KMS-11 (cell line): ENCODE measurements around the gene KIAA1755.

Source experiments
- H2AFZ ChIP-seq: fragments of 200-600 bp; sonication (generic); 2 replicates; pipeline ENCODE4 v1.6.1; 2016; ENCODE audit warnings: antibody characterized with exemption, mixed run types, low read depth
- H3K27ac ChIP-seq: fragments of 200-600 bp; sonication (generic); 2 replicates; pipeline ENCODE4 v1.6.1; 2016; ENCODE audit warnings: mild to moderate bottlenecking, mixed run types
- H3K27me3 ChIP-seq: fragments of 200-600 bp; sonication (generic); 2 replicates; pipeline ENCODE4 v1.6.1; 2017; ENCODE audit warnings: mild to moderate bottlenecking, low read depth, mixed run types, moderate library complexity; ENCODE audit not compliant: insufficient read depth
- H3K36me3 ChIP-seq: fragments of 200-600 bp; sonication (generic); 2 replicates; pipeline ENCODE4 v1.6.1; 2017; ENCODE audit warnings: mild to moderate bottlenecking, mixed run types; ENCODE audit not compliant: insufficient read depth
- H3K4me1 ChIP-seq: fragments of 200-600 bp; sonication (generic); 2 replicates; pipeline ENCODE4 v1.6.1; 2016; ENCODE audit warnings: mild to moderate bottlenecking, low read depth, mixed run types; ENCODE audit not compliant: poor library complexity, severe bottlenecking
- H3K4me2 ChIP-seq: fragments of 200-600 bp; sonication (generic); 2 replicates; pipeline ENCODE4 v1.7.0; 2016; ENCODE audit warnings: mild to moderate bottlenecking, mixed run types
- H3K4me3 ChIP-seq: fragments of 200-600 bp; sonication (generic); IDR thresholded peaks from 2 replicates; pipeline ENCODE4 v1.6.1; 2017; ENCODE audit warnings: low read depth, low read length, mixed read lengths; ENCODE audit not compliant: insufficient read depth
- H3K79me2 ChIP-seq: fragments of 200-600 bp; sonication (generic); 2 replicates; pipeline ENCODE4 v1.6.1; 2016; ENCODE audit warnings: low read depth, mixed run types; ENCODE audit not compliant: insufficient read depth
- H3K9ac ChIP-seq: fragments of 200-600 bp; sonication (generic); 2 replicates; pipeline ENCODE4 v1.6.1; 2016; ENCODE audit warnings: mild to moderate bottlenecking, mixed run types
- H4K20me1 ChIP-seq: fragments of 200-600 bp; sonication (generic); 2 replicates; pipeline ENCODE4 v1.6.1; 2016; ENCODE audit warnings: mild to moderate bottlenecking, mixed run types; ENCODE audit not compliant: insufficient read depth
- CTCF ChIP-seq: fragments of 200-600 bp; sonication (generic); conservative IDR thresholded peaks from 2 replicates; pipeline ENCODE4 v1.6.1; 2017; ENCODE audit warnings: low read depth, mild to moderate bottlenecking, antibody characterized with exemption, low read length, moderate library complexity, mixed read lengths

Gene KIAA1755

DNA sequence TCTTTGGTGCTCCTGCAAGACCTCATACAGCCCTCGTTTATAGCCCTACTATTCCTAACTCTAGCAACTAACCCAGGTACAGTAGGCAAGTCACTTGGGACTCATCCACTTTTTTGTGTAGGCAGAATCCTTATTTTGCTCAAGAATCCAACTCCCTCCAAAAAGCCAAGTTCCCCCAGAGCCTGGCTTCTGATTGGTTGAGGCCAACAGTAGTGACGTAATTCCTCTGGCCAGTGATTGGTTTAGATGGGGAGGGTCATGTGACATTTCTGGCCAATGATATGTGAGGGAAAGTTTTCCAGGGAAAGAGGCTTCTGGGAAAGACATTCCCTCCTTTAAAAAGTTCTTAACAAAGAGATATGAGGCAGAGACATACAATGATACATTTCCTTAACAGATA is 32.1 kb downstream of the KIAA1755 start:
- H3K4me2 ChIP-seq = no peak overlapping the region
- H3K27me3 ChIP-seq = no peaks in the 10 kb centered on the region
- H2AFZ ChIP-seq = no peak overlapping the region
- peaks cover 6% of the 10 kb centered on the region for H3K4me1 ChIP-seq
- H3K4me3 ChIP-seq = no peak overlapping the region
- no peak overlapping the region for H3K27ac ChIP-seq
- H3K9ac ChIP-seq = no peak overlapping the region
- no peak for TF ChIP-seq CTCF
- H3K79me2 ChIP-seq = no peaks in the 10 kb centered on the region
- no peaks in the 10 kb centered on the region for H3K36me3 ChIP-seq
- no peaks in the 10 kb centered on the region for H4K20me1 ChIP-seq

- Histone ChIP-seq H3K4me2 (no peak overlapping the region), H3K36me3 (no peaks in the 10 kb centered on the region), H3K79me2 (no peaks in the 10 kb centered on the region), H2AFZ (no peak overlapping the region), H3K4me1 (peaks cover 6% of the 10 kb centered on the region), H3K9ac (no peak overlapping the region), H3K27ac (no peak overlapping the region), H4K20me1 (no peaks in the 10 kb centered on the region), H3K4me3 (no peak overlapping the region), H3K27me3 (no peaks in the 10 kb centered on the region)
- no peak for TF ChIP-seq CTCF
Observed at GRCh38 chr20:38227420-38228360, 32.8 kb downstream of the KIAA1755 start.

- peaks cover 6% of the 10 kb centered on the region for H3K4me1 ChIP-seq
- H4K20me1 ChIP-seq = no peaks in the 10 kb centered on the region
- no peak overlapping the region for H3K4me3 ChIP-seq
- no peaks in the 10 kb centered on the region for H3K79me2 ChIP-seq
- no peaks in the 10 kb centered on the region for H3K36me3 ChIP-seq
- no peak overlapping the region for H3K9ac ChIP-seq
- no peaks in the 10 kb centered on the region for H3K27me3 ChIP-seq
- no peak overlapping the region for H2AFZ ChIP-seq
- no peak overlapping the region for H3K27ac ChIP-seq
- no peak overlapping the region; the same call in 1 of the 2 replicates for H3K4me2 ChIP-seq
- TF ChIP-seq CTCF = no peak
Observed at GRCh38 chr20:38226553-38226952, 34.0 kb downstream of the KIAA1755 start.

DNA sequence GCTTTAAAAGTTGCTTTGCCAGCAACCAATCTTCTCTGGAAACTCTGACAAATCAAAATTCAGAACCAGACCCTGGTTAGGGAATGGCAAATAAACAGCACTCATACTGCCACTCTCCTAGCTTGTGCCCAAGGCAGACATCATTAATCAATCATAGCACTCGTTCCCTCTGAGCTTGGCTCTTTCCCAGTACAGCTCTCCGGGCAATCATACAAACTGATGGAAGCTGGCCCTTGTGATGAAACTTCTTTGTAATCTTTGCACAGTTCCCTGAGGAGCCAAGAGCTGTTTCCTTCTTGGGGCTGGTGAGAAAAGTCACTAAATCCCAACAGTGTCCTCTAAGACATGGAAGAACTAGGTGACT is 34.7 kb downstream of the KIAA1755 start:
- no peak overlapping the region for H3K4me2 ChIP-seq

More for the DNA sequence above, 34.7 kb downstream of the KIAA1755 start:
- no peaks in the 10 kb centered on the region for H3K79me2 ChIP-seq
- H3K27ac ChIP-seq = no peak overlapping the region
- H3K9ac ChIP-seq = no peak overlapping the region
- no peak overlapping the region for H2AFZ ChIP-seq
- no peak overlapping the region for H3K4me3 ChIP-seq
- H4K20me1 ChIP-seq = no peaks in the 10 kb centered on the region
- peaks cover 6% of the 10 kb centered on the region for H3K4me1 ChIP-seq
- H3K27me3 ChIP-seq = no peaks in the 10 kb centered on the region
- no peaks in the 10 kb centered on the region for H3K36me3 ChIP-seq
- TF ChIP-seq CTCF = no peak
